HAP-1 (cell line): Measurements from ENCODE around the gene RASEF.

ENCODE experiments used
- DNase-seq, 2 experiments: peaks; one replicate each; pipeline ENCODE4 v3.0.0-alpha.2; 2016 to 2020; ENCODE audit warnings: low spot score in 2 of 2
- H3K27me3 ChIP-seq: fragments of 250-450 bp; sonication (Bioruptor Pico); 2 replicates; pipeline ENCODE4 v1.5.1; 2020; ENCODE audit warnings: low read depth, mild to moderate bottlenecking, moderate library complexity
- H3K36me3 ChIP-seq: fragments of 250-450 bp; sonication (Bioruptor Pico); replicated peaks from 2 replicates; pipeline ENCODE4 v1.5.1; 2020; ENCODE audit warnings: mild to moderate bottlenecking
- H3K4me1 ChIP-seq: fragments of 250-450 bp; sonication (Bioruptor Pico); 2 replicates; pipeline ENCODE4 v1.5.1; 2020; ENCODE audit warnings: mild to moderate bottlenecking
- H3K4me3 ChIP-seq: fragments of 250-450 bp; sonication (Bioruptor Pico); 2 replicates; pipeline ENCODE4 v1.5.1; 2020; ENCODE audit warnings: mild to moderate bottlenecking, moderate library complexity
- H3K9me3 ChIP-seq: fragments of 250-450 bp; sonication (Bioruptor Pico); 2 replicates; pipeline ENCODE4 v1.5.1; 2020; ENCODE audit warnings: mild to moderate bottlenecking, moderate library complexity
- in situ Hi-C: fragments of 300-500 bp; cut with MboI; formaldehyde crosslinking; loops from 3 replicates; pipeline ENCODE4 v1.14.3; 2020; ENCODE audit warnings: low sequenced_read_pairs, inconsistent platforms, mixed read lengths

RASEF gene

GRCh38 chr9:83036043-83036442, 26.9 kb downstream of the RASEF start:
- Histone ChIP-seq H3K36me3 (no peaks in the 10 kb centered on the region), H3K4me3 (no peak overlapping the region), H3K9me3 (no peaks in the 10 kb centered on the region), H3K4me1 (no peaks in the 10 kb centered on the region), H3K27me3 (no peaks in the 10 kb centered on the region)
- DNase-seq: no peak
- in situ Hi-C loops: no loop called here

- H3K4me1 ChIP-seq: no peaks in the 10 kb centered on the region
- H3K4me3 ChIP-seq: no peak overlapping the region
- in situ Hi-C loops: no loop called here
- H3K27me3 ChIP-seq: no peaks in the 10 kb centered on the region
- DNase-seq: no peak
- H3K36me3 ChIP-seq: no peaks in the 10 kb centered on the region
- no peaks in the 10 kb centered on the region for H3K9me3 ChIP-seq
Measured at GRCh38 chr9:83035143-83035542, 27.8 kb downstream of the RASEF start.

GRCh38 chr9:83034587-83034986, 28.4 kb downstream of the RASEF start:
- Histone ChIP-seq H3K36me3 (no peaks in the 10 kb centered on the region), H3K4me1 (no peaks in the 10 kb centered on the region), H3K4me3 (no peak overlapping the region), H3K9me3 (no peaks in the 10 kb centered on the region), H3K27me3 (no peaks in the 10 kb centered on the region)
- DNase-seq: no peak
- in situ Hi-C loops: no loop called here

- no peaks in the 10 kb centered on the region for H3K27me3 ChIP-seq
- no peaks in the 10 kb centered on the region for H3K9me3 ChIP-seq
- H3K36me3 ChIP-seq: no peaks in the 10 kb centered on the region
- H3K4me1 ChIP-seq: no peaks in the 10 kb centered on the region
- DNase-seq: no peak
- H3K4me3 ChIP-seq: no peak overlapping the region
- in situ Hi-C loops: no loop called here
Measured at GRCh38 chr9:83034026-83034425, 28.9 kb downstream of the RASEF start.

- H3K9me3 ChIP-seq: no peaks in the 10 kb centered on the region
- in situ Hi-C loops: no loop called here
- DNase-seq: no peak
Measured at GRCh38 chr9:83032065-83032625, 30.8 kb downstream of the RASEF start.

GRCh38 chr9:83030391-83031107, 32.4 kb downstream of the RASEF start:
- Histone ChIP-seq H3K27me3 (no peaks in the 10 kb centered on the region), H3K36me3 (no peaks in the 10 kb centered on the region), H3K4me3 (no peak overlapping the region), H3K9me3 (no peaks in the 10 kb centered on the region), H3K4me1 (no peaks in the 10 kb centered on the region)
- no peak for DNase-seq
- in situ Hi-C loops: no loop called here

More at GRCh38 chr9:83032065-83032625, 30.8 kb downstream of the RASEF start:
- no peaks in the 10 kb centered on the region for H3K36me3 ChIP-seq
- H3K4me1 ChIP-seq: no peaks in the 10 kb centered on the region
- H3K4me3 ChIP-seq: no peak overlapping the region
- no peaks in the 10 kb centered on the region for H3K27me3 ChIP-seq

- in situ Hi-C loops: no loop called here
- H3K36me3 ChIP-seq: no peaks in the 10 kb centered on the region
- no peaks in the 10 kb centered on the region for H3K4me1 ChIP-seq
- H3K4me3 ChIP-seq: no peak overlapping the region
- no peak for DNase-seq
- no peaks in the 10 kb centered on the region for H3K27me3 ChIP-seq
- H3K9me3 ChIP-seq: no peaks in the 10 kb centered on the region
Measured at GRCh38 chr9:83029531-83030137, 33.3 kb downstream of the RASEF start.

- no peaks in the 10 kb centered on the region for H3K9me3 ChIP-seq
- in situ Hi-C loops: no loop called here
- H3K4me3 ChIP-seq: no peak overlapping the region
- DNase-seq: no peak
- H3K4me1 ChIP-seq: no peaks in the 10 kb centered on the region
- no peaks in the 10 kb centered on the region for H3K27me3 ChIP-seq
- no peaks in the 10 kb centered on the region for H3K36me3 ChIP-seq
Measured at GRCh38 chr9:83027153-83027891, 35.6 kb downstream of the RASEF start.

GRCh38 chr9:83024506-83025125, 38.3 kb downstream of the RASEF start:
- H3K9me3 ChIP-seq: no peaks in the 10 kb centered on the region
- no peaks in the 10 kb centered on the region for H3K4me1 ChIP-seq
- no peak for DNase-seq
- in situ Hi-C loops: no loop called here
- H3K4me3 ChIP-seq: no peak overlapping the region
- H3K36me3 ChIP-seq: no peaks in the 10 kb centered on the region
- H3K27me3 ChIP-seq: no peaks in the 10 kb centered on the region

GRCh38 chr9:83023151-83023550, 39.8 kb downstream of the RASEF start:
- no peaks in the 10 kb centered on the region for H3K36me3 ChIP-seq
- H3K9me3 ChIP-seq: no peaks in the 10 kb centered on the region
- no peak overlapping the region for H3K4me3 ChIP-seq
- in situ Hi-C loops: no loop called here
- no peak for DNase-seq
- no peaks in the 10 kb centered on the region for H3K27me3 ChIP-seq
- no peaks in the 10 kb centered on the region for H3K4me1 ChIP-seq

- H3K4me1 ChIP-seq: no peaks in the 10 kb centered on the region
- no peak overlapping the region for H3K4me3 ChIP-seq
- H3K36me3 ChIP-seq: no peaks in the 10 kb centered on the region
- no peaks in the 10 kb centered on the region for H3K9me3 ChIP-seq
- no peak for DNase-seq
- in situ Hi-C loops: no loop called here
- H3K27me3 ChIP-seq: no peaks in the 10 kb centered on the region
Measured at GRCh38 chr9:83020864-83021263, 42.1 kb downstream of the RASEF start.

GRCh38 chr9:83020327-83020726, 42.6 kb downstream of the RASEF start:
- no peaks in the 10 kb centered on the region for H3K4me1 ChIP-seq
- in situ Hi-C loops: no loop called here
- no peak overlapping the region for H3K4me3 ChIP-seq
- H3K36me3 ChIP-seq: no peaks in the 10 kb centered on the region
- no peak for DNase-seq
- H3K9me3 ChIP-seq: no peaks in the 10 kb centered on the region
- H3K27me3 ChIP-seq: no peaks in the 10 kb centered on the region

GRCh38 chr9:83019246-83019645, 43.7 kb downstream of the RASEF start:
- no peaks in the 10 kb centered on the region for H3K4me1 ChIP-seq
- DNase-seq: no peak
- no peaks in the 10 kb centered on the region for H3K36me3 ChIP-seq
- H3K9me3 ChIP-seq: no peaks in the 10 kb centered on the region
- in situ Hi-C loops: no loop called here
- no peaks in the 10 kb centered on the region for H3K27me3 ChIP-seq
- no peak overlapping the region for H3K4me3 ChIP-seq

GRCh38 chr9:83015897-83016296, 47.0 kb downstream of the RASEF start:
- no peaks in the 10 kb centered on the region for H3K4me1 ChIP-seq
- no peak for DNase-seq
- H3K27me3 ChIP-seq: no peaks in the 10 kb centered on the region
- in situ Hi-C loops: no loop called here
- no peaks in the 10 kb centered on the region for H3K36me3 ChIP-seq
- no peaks in the 10 kb centered on the region for H3K9me3 ChIP-seq
- H3K4me3 ChIP-seq: no peak overlapping the region
